Naive B cell (primary cell): ENCODE data around the gene KCNQ1. TPM values are rescaled to one million over a fixed set of nuclear protein-coding genes. Genes with fewer than 3 reads are reported as not detected.

Source experiments
- ATAC-seq, 2 donors: fragments of 150-1000 bp; cut with Tn5 transposase; 2 replicates each; pipeline ENCODE4 v1.10.0; 2021; ENCODE audit warnings: low read depth in 2 of 2, mild to moderate bottlenecking in 2 of 2, moderate library complexity in 2 of 2
- DNase-seq: peaks from one replicate; pipeline ENCODE4 v3.0.0; 2022
- H3K27ac Mint-ChIP-seq, 6 donors: one replicate each; pipeline ENCODE4 v1.8.0; 2020 to 2022; ENCODE audit warnings: mild to moderate bottlenecking in 6 of 6, mixed read lengths in 6 of 6, moderate library complexity in 5 of 6, inconsistent platforms in 2 of 6
- H3K27me3 Mint-ChIP-seq, 3 donors: one replicate each; pipeline ENCODE4 v1.8.0; 2021 to 2022; ENCODE audit warnings: mixed read lengths in 3 of 3, mild to moderate bottlenecking in 1 of 3
- H3K36me3 Mint-ChIP-seq, 2 donors: one replicate each; pipeline ENCODE4 v1.8.0; 2020 to 2022; ENCODE audit warnings: mixed read lengths in 2 of 2, inconsistent platforms in 1 of 2, mild to moderate bottlenecking in 1 of 2
- H3K4me1 Mint-ChIP-seq, 3 donors: one replicate each; pipeline ENCODE4 v1.8.0; 2020 to 2022; ENCODE audit warnings: mixed read lengths in 3 of 3, inconsistent platforms in 1 of 3, mild to moderate bottlenecking in 1 of 3, moderate library complexity in 1 of 3
- H3K4me3 Mint-ChIP-seq, 8 donors: one replicate each; pipeline ENCODE4 v1.8.0; 2020 to 2022; ENCODE audit warnings: mild to moderate bottlenecking in 8 of 8, mixed read lengths in 8 of 8, moderate library complexity in 8 of 8, inconsistent platforms in 2 of 8
- H3K9me3 Mint-ChIP-seq, 7 donors: one replicate each; pipeline ENCODE4 v1.8.0; 2020 to 2022; ENCODE audit warnings: mixed read lengths in 7 of 7, mild to moderate bottlenecking in 5 of 7, inconsistent platforms in 2 of 7, moderate library complexity in 1 of 7
- polyA plus RNA-seq, 6 donors: library from polyadenylated mRNA; unstranded; fragments of 300-500 nt; fragmentation: Illumina TruSeq; gene quantifications; one replicate each; pipeline ENCODE4 v1.2.3, GENCODE V29; 2021; ENCODE audit warnings: low read depth in 6 of 6

Gene KCNQ1
- polyA plus RNA-seq, 6 donors from 2014 or later, result 9.3 to 22.6 (median 10.3) TPM

GRCh38 chr11:2570841-2571597 is 126.2 kb downstream of the KCNQ1 start:
- no peaks in the 10 kb centered on the region for H3K27me3 Mint-ChIP-seq
- H3K4me3 Mint-ChIP-seq, result no peak overlapping the region
- no peak for ATAC-seq
- H3K27ac Mint-ChIP-seq, result no peak overlapping the region
- DNase-seq, result no peak
- H3K36me3 Mint-ChIP-seq, result no peaks in the 10 kb centered on the region
- no peaks in the 10 kb centered on the region for H3K4me1 Mint-ChIP-seq
- no peaks in the 10 kb centered on the region for H3K9me3 Mint-ChIP-seq

GRCh38 chr11:2571598-2572281 is 126.9 kb downstream of the KCNQ1 start:
- Mint-ChIP-seq H3K4me1 (no peaks in the 10 kb centered on the region), H3K36me3 (no peaks in the 10 kb centered on the region), H3K9me3 (no peaks in the 10 kb centered on the region), H3K4me3 (no peak overlapping the region), H3K27ac (no peak overlapping the region), H3K27me3 (no peaks in the 10 kb centered on the region)
- ATAC-seq, result no peak
- DNase-seq, result no peak

GRCh38 chr11:2572491-2573239 is 127.9 kb downstream of the KCNQ1 start:
- no peaks in the 10 kb centered on the region for H3K36me3 Mint-ChIP-seq
- no peak overlapping the region for H3K27ac Mint-ChIP-seq
- H3K9me3 Mint-ChIP-seq, result no peaks in the 10 kb centered on the region
- DNase-seq (no peak), ATAC-seq (no peak)
- no peak overlapping the region for H3K4me3 Mint-ChIP-seq
- H3K4me1 Mint-ChIP-seq, result no peaks in the 10 kb centered on the region
- H3K27me3 Mint-ChIP-seq, result no peaks in the 10 kb centered on the region

- no peak for DNase-seq
- H3K27me3 Mint-ChIP-seq, result no peaks in the 10 kb centered on the region
- no peaks in the 10 kb centered on the region for H3K4me1 Mint-ChIP-seq
- no peak for ATAC-seq
- peak overlapping the region in 1 of 6 donors; percentile 63 for H3K27ac Mint-ChIP-seq
- H3K36me3 Mint-ChIP-seq, result no peaks in the 10 kb centered on the region
- H3K9me3 Mint-ChIP-seq, result no peaks in the 10 kb centered on the region
- H3K4me3 Mint-ChIP-seq, result no peak overlapping the region
Measured at GRCh38 chr11:2573240-2574042, 128.6 kb downstream of the KCNQ1 start.

- Mint-ChIP-seq H3K9me3 (no peaks in the 10 kb centered on the region), H3K27me3 (no peaks in the 10 kb centered on the region), H3K4me1 (peaks cover 0 to 3% (median 0%) of the 10 kb centered on the region in 3 donors), H3K36me3 (no peaks in the 10 kb centered on the region), H3K27ac (no peak overlapping the region), H3K4me3 (no peak overlapping the region)
- no peak for ATAC-seq
- DNase-seq, result no peak
Measured at GRCh38 chr11:2574043-2574552, 129.3 kb downstream of the KCNQ1 start.

GRCh38 chr11:2574553-2575535 is 130.0 kb downstream of the KCNQ1 start:
- H3K27ac Mint-ChIP-seq, result no peak overlapping the region
- DNase-seq (no peak), ATAC-seq (no peak)
- H3K36me3 Mint-ChIP-seq, result no peaks in the 10 kb centered on the region
- H3K4me3 Mint-ChIP-seq, result no peak overlapping the region
- peaks cover 0 to 5% (median 0%) of the 10 kb centered on the region in 3 donors for H3K4me1 Mint-ChIP-seq
- H3K27me3 Mint-ChIP-seq, result no peaks in the 10 kb centered on the region
- no peaks in the 10 kb centered on the region for H3K9me3 Mint-ChIP-seq

GRCh38 chr11:2575591-2576051 is 130.8 kb downstream of the KCNQ1 start:
- ATAC-seq, result no peak
- DNase-seq, result no peak
- peaks cover 0 to 5% (median 0%) of the 10 kb centered on the region in 3 donors for H3K4me1 Mint-ChIP-seq
- H3K27ac Mint-ChIP-seq, result no peak overlapping the region
- no peaks in the 10 kb centered on the region for H3K36me3 Mint-ChIP-seq
- no peaks in the 10 kb centered on the region for H3K9me3 Mint-ChIP-seq
- H3K4me3 Mint-ChIP-seq, result no peak overlapping the region
- no peaks in the 10 kb centered on the region for H3K27me3 Mint-ChIP-seq

- Mint-ChIP-seq H3K27ac (no peak overlapping the region), H3K27me3 (no peaks in the 10 kb centered on the region), H3K4me1 (peaks cover 0 to 5% (median 0%) of the 10 kb centered on the region in 3 donors), H3K36me3 (no peaks in the 10 kb centered on the region), H3K9me3 (no peaks in the 10 kb centered on the region), H3K4me3 (peak overlapping the region in 1 of 8 donors; percentile 16)
- ATAC-seq (no peak), DNase-seq (no peak)
Measured at GRCh38 chr11:2576111-2576510, 131.3 kb downstream of the KCNQ1 start.

GRCh38 chr11:2576549-2576948 is 131.7 kb downstream of the KCNQ1 start:
- Mint-ChIP-seq H3K27ac (no peak overlapping the region), H3K4me1 (peaks cover 0 to 5% (median 0%) of the 10 kb centered on the region in 3 donors), H3K4me3 (no peak overlapping the region), H3K9me3 (no peaks in the 10 kb centered on the region), H3K36me3 (no peaks in the 10 kb centered on the region), H3K27me3 (no peaks in the 10 kb centered on the region)
- DNase-seq, result no peak
- ATAC-seq, result no peak

- Mint-ChIP-seq H3K4me3 (peak overlapping the region in 1 of 8 donors; percentile 10), H3K4me1 (peaks cover 0 to 5% (median 0%) of the 10 kb centered on the region in 3 donors), H3K9me3 (no peaks in the 10 kb centered on the region), H3K27ac (no peak overlapping the region), H3K27me3 (no peaks in the 10 kb centered on the region), H3K36me3 (no peaks in the 10 kb centered on the region)
- ATAC-seq (no peak), DNase-seq (no peak)
Measured at GRCh38 chr11:2577031-2577990, 132.5 kb downstream of the KCNQ1 start.
